A172 (cell line): ENCODE results near the gene FUCA2. TPM values are rescaled to one million over a fixed set of nuclear protein-coding genes. Genes with fewer than 3 reads are reported as not detected.
A peak's percentile ranks its signal among the peaks of the same experiment; 100 is the strongest.

Source experiments
- DNase-seq: peaks from one replicate; pipeline ENCODE4 v3.0.0-alpha.2; 2015; ENCODE audit warnings: low spot score
- total RNA-seq: library from RNA; depleted of rRNA; stranded (reverse); fragments of >200 nt; shearing (Covaris generic); gene quantifications from 2 replicates; pipeline ENCODE4 v1.2.3, GENCODE V29; 2014; rRNA removed

Gene FUCA2
- total RNA-seq: 88.9 and 95.2 TPM in 2 replicates

DNA sequence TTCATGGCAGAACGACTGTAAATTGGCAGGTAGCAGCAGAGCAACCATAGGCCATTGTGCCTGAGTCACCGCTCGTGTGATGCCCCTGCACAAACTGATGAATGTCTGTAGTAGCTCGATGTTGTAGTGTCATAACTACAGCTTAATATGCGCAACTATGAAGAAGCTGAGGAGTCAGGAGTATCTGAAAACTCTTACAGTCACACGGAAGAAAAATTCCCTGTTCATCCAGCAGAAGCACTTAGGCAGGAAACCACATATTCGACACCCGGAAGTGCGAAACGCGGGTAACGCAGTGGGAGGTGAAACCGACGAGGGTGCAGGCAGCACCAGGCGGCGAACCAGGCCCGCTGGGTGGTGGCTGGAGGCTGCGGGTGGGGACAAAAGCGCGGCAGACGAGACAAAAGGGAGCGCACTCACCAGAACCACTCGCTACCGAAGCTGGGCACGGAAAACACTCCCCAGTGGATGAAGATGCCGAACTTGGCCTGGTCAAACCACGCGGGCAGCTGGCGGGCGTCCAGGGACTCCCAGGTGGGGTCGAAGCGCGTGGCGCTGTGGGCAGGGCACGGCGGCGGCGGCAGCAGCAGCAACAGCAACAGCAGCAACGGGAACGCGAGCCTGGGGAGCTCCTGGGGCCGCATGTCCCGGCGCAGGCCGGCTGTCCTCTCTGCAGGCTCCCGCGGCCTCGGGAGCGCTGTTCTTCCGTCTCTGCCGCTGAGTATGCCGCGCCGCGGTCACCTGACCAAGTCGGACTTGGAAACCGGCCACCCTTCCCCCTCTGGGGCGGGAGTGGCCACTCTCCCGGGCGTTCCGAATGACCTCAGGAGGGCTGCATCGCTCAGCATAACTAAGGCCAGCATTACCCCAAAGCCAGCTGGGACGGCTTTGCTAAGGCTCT is at the start of gene FUCA2:
FUCA2 (minus strand) TSS at position 730 of the 901 bp plus-strand sequence; CDS start at position 644, 86 bp downstream.
- peak; percentile 77 for DNase-seq

DNA sequence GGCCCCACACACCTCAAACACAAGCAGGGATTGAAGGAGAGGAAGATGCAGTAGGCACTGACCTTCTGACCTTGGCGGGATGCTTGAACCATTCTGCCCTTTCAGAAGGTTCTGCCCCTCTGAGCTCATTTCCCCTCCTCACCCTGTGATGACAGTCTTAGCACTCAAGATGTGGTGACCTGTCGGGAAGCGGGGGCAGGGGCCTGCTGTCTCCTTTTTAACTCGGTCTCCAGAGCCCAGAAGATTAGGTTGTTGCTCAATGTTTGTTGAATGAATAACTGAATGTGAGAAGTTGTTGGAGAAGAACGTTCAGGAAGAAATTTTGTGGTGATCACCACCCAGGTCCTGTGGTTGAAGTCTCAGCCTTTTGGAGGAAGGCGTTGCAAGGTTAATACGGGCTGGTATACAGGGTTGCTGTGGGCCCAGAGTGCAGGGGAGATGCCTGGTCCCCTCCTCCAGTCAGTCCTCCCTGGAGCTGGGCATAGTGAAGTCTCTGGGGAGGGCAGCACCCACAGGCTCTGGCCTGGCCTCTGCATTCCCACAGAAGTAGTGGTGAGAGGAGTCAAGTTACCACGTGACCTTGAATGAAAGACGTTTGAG is 49.7 kb upstream of the FUCA2 start:
- DNase-seq: no peak

DNA sequence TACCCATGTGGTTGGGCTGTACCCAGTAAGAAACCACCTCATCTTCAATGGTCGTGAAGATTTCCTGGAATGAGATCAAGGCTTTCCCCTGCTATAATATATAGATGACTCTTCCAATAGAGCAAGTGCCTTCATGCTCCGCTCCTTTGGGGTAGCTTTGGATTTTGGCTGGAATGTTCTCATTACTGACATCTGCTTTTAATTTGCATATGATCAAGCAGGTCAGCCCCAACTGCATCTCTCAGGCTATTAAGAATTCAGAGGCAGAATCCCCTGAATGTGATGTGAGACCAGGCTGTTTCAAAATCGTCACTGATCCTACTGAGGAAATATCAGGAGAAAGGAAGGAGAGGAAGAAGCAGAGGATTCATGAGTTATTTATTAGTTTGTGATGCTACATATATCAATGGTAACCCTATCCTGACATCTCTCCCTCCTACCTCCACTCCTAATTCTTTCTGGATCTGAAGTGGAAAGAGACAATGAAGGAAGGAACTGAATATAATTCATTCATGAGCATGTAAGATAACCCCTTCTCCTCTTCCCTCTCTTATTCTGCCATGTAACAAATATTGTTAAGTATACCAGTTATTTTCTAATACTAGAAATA is 47.6 kb upstream of the FUCA2 start:
- no peak for DNase-seq

DNA sequence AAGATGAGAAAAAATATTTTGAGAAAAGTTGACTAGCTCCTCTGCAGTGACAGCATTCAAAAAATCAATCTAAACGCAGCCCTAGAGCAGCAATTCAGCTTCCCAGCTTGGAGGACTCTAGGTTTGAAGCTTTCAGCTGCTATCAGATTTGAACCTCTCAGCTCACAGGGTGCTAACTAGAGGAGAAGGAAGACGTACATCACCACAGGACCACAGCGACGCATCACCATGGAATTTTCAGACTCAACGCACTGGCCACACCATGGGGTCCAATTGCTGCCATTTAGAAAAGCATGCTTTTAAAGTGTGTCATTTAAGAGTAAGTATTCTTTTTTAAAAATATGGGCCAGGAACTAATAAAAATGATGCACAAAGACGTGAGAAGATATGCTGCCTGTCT is 45.0 kb upstream of the FUCA2 start:
- peak; percentile 83 for DNase-seq

GRCh38 chr6:143555582-143555981 is 44.1 kb upstream of the FUCA2 start:
- no peak for DNase-seq

GRCh38 chr6:143555071-143555492 is 43.6 kb upstream of the FUCA2 start:
- DNase-seq: no peak

DNA sequence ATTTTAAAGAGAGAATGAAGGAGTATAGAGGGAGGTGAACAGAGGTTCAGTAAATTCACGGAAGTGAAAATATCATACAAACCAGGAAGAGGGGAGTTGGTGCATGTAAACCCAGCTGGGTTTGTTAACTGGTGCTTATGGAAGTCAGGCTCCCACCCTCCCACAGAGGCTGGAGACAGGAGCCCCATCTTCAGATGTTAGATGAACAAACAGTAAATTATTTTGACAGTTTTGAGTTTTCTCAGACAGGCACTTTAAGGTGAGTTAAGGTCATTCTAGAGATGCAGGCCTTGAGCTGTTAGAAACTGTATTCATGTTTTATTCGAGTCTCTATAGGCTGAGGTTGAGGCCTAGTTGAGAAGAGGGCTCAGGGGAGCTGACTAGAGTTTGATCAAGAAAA is 41.8 kb upstream of the FUCA2 start:
- no peak for DNase-seq

DNA sequence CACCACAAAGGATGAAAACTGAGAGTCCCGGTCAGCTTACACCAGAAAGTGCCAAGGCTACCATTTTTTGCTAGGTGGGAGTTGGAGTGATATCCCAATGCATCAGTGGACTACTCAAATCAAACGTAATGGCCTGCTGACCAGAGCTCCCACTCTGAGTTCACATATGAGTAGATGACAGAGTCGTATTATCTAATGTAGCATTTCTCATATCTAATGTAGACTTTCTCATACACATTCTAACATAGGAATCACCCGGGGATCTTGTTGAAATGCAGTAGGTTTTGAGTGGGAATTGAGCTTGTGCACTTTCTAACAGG is 38.4 kb upstream of the FUCA2 start:
- no peak for DNase-seq

- peak; percentile 16 for DNase-seq
Measured at GRCh38 chr6:143549221-143549948, 37.9 kb upstream of the FUCA2 start.

- DNase-seq: no peak
Measured at GRCh38 chr6:143546599-143546998, 35.1 kb upstream of the FUCA2 start.

- DNase-seq: no peak
Measured at GRCh38 chr6:143545976-143546547, 34.5 kb upstream of the FUCA2 start.

- no peak for DNase-seq
Measured at GRCh38 chr6:143545165-143545564, 33.6 kb upstream of the FUCA2 start.

DNA sequence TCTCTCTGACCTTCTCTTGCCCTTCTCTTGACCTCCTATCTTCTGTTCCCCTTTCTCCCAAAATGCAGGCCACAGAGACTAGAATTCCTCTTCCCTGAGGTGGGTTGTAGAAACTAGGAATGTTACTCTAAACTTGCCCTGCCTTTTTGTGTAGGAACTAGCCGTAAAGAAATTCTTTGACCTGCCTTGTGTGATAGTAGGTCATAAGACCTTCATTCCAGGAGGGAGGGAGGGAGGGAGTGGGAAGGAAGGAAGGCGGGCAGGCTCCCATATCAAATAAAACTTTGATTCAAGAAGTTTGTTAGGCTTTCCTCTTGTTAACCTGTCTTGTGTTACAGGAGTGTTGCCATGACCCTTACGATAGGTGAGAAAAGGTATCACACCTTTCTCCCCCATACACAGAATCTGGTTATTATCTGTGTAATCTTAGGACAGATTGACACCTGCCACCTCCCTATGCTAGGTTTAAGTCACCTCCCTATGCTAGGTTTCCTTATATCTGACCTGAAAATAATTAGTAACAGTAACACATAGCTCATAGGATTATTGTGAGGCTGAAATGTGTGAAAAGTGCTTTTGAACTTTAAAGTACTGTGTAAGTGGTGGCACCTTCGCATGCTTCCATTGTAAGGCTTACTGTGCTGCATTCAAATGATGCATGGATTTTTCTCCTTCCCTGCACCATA is 32.6 kb upstream of the FUCA2 start:
- no peak for DNase-seq

GRCh38 chr6:143543435-143543834 is 31.9 kb upstream of the FUCA2 start:
- no peak for DNase-seq

DNA sequence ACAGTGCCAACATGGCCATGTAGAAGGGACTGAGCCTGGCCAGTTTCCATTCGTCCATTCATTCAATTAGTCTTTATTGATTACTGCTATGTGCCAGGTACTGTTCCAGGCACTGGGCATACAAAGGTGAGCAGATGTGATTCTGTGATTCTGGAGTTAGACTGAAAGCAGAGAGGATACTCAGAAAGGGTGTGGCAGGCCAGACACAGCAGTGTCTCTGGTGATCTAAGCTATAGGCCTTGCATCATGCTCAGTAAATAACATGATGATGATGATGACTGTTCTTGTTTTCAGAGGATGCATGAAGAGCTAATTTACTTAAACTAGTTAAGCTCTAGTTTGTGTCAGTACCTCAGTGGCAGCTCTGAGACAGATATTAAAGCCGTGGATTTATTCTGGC is 31.4 kb upstream of the FUCA2 start:
- DNase-seq: no peak

DNA sequence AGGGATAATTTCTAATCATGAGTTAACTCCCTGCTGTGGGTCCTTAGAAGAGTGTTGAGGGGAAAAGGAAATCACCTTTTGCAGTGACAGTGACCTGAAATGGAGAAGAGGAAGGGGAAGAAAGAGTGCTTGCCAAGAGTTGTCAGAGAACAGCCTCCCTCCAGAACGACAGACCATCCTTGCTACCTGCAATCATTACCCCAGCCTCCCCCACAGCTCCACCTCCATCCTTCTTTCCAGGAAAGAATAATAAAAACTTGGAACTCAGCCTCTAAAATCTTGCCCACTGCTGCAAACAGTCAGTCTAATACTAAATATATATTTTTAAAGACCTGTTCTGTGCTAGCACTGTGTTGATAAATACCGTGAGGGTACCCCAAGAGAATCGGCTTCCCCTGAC is 28.7 kb upstream of the FUCA2 start:
- DNase-seq: no peak

DNA sequence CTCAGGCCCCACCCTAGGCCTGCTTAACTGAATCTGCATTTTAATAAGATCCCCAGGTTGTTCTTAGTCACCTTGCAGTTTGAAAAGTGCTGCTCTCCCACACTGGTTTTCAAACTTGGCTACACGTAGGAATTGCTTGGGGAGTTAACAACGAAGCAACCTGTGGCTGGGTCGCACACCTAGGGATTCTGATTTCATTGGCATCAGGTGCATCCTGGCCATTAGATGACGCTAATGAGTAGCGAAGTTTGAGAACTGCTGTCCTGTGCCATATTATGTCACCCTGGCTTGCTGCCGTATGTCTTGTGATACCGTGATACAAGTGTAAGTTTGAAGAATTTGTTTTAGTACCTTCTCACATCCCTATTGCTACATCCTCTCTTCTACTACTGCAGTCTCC is 28.2 kb upstream of the FUCA2 start:
- DNase-seq: no peak

GRCh38 chr6:143539106-143539505 is 27.6 kb upstream of the FUCA2 start:
- DNase-seq: no peak

- DNase-seq: no peak
Measured at GRCh38 chr6:143538374-143538773, 26.9 kb upstream of the FUCA2 start.

GRCh38 chr6:143536866-143537691 is 25.6 kb upstream of the FUCA2 start:
- peak; percentile 34 for DNase-seq
